A673 (cell line): ENCODE measurements around the gene GARNL3. TPM values are rescaled to one million over a fixed set of nuclear protein-coding genes. Genes with fewer than 3 reads are reported as not detected.

Experiments
- BruUV-seq: library from RNA; stranded (reverse); fragments of 400-500 nt; replicated peaks from 2 replicates; lab custom pipeline; 2021; lab: Mats Ljungman, UMichigan
- CTCF ChIA-PET: fragments of 300-600 bp; sonication (Branson Sonifier 250); formaldehyde crosslinking; loops from one replicate; lab custom pipeline; 2022; ENCODE audit warnings: antibody characterized with exemption; lab: Charles Lee
- POLR2A ChIA-PET: fragments of 300-600 bp; sonication (Branson Sonifier 250); formaldehyde crosslinking; loops from one replicate; lab custom pipeline; 2022; ENCODE audit warnings: antibody characterized with exemption; ENCODE audit not compliant: low non-redundant PET; lab: Charles Lee
- DNase-seq: peaks from one replicate; pipeline ENCODE4 v3.0.0-alpha.2; 2015; ENCODE audit warnings: low spot score
- H3K27ac ChIP-seq: fragments of 200-600 bp; sonication (generic); 2 replicates; pipeline ENCODE4 v1.5.1; 2016; ENCODE audit warnings: mixed run types, low read depth, mild to moderate bottlenecking, mixed read lengths, antibody characterized with exemption, low read length; ENCODE audit not compliant: poor library complexity, severe bottlenecking
- H3K27me3 ChIP-seq: fragments of 200-600 bp; sonication (generic); replicated peaks from 2 replicates; pipeline ENCODE4 v1.6.1; 2017; ENCODE audit warnings: mixed run types, low read depth, mild to moderate bottlenecking, mixed read lengths, antibody characterized with exemption, low read length; ENCODE audit not compliant: insufficient read depth, poor library complexity
- H3K36me3 ChIP-seq: fragments of 200-600 bp; sonication (generic); 2 replicates; pipeline ENCODE4 v1.6.1; 2016; ENCODE audit warnings: mixed run types, mild to moderate bottlenecking, mixed read lengths, antibody characterized with exemption, low read length; ENCODE audit not compliant: insufficient read depth, poor library complexity, severe bottlenecking
- H3K4me1 ChIP-seq: fragments of 200-600 bp; sonication (generic); 2 replicates; pipeline ENCODE4 v1.6.1; 2017; ENCODE audit warnings: mixed run types, mild to moderate bottlenecking, mixed read lengths, antibody characterized with exemption, low read length; ENCODE audit not compliant: insufficient read depth, poor library complexity, severe bottlenecking
- H3K4me3 ChIP-seq: fragments of 200-600 bp; sonication (generic); 2 replicates; pipeline ENCODE4 v1.5.1; 2016; ENCODE audit warnings: low read depth, mixed run types, mild to moderate bottlenecking, mixed read lengths, low read length; ENCODE audit not compliant: poor library complexity, severe bottlenecking
- H3K9me3 ChIP-seq: fragments of 200-600 bp; sonication (generic); 2 replicates; pipeline ENCODE4 v1.6.1; 2016; ENCODE audit warnings: mixed run types, low read depth, mild to moderate bottlenecking, mixed read lengths, antibody characterized with exemption, low read length; ENCODE audit not compliant: poor library complexity, severe bottlenecking
- CTCF ChIP-seq: fragments of 300-800, 200-600 bp; sonication (generic); conservative IDR thresholded peaks from 2 replicates; pipeline ENCODE4 v1.5.1; 2017; ENCODE audit warnings: low read depth, mild to moderate bottlenecking, antibody characterized with exemption, low read length, moderate library complexity, mixed read lengths
- EZH2 ChIP-seq: fragments of 200-600 bp; sonication (generic); IDR thresholded peaks from 2 replicates; pipeline ENCODE4 v1.6.1; 2017; ENCODE audit warnings: borderline replicate concordance, low read depth, mild to moderate bottlenecking, mixed read lengths, antibody characterized with exemption, low read length; ENCODE audit not compliant: poor library complexity, severe bottlenecking
- intact Hi-C: fragments of 100-400 bp; cut with micrococcal nuclease; formaldehyde crosslinking; loops from one replicate; pipeline ENCODE4 v1.10.0; 2022; ENCODE audit not compliant: unreplicated experiment
- total RNA-seq: library from RNA; stranded (reverse); gene quantifications from 2 replicates; pipeline ENCODE4 v1.2.3, GENCODE V29; 2021

GARNL3 gene
- total RNA-seq, 1 experiment from 2014 or later, result 7.8 TPM

GRCh38 chr9:127293328-127293727 is 28.8 kb downstream of the GARNL3 start:
- no TSS peak for BruUV-seq
- H3K27me3 ChIP-seq, result no peaks in the 10 kb centered on the region
- H3K4me3 ChIP-seq, result no peak overlapping the region
- no peaks in the 10 kb centered on the region for H3K9me3 ChIP-seq
- ChIA-PET POLR2A (no interaction called here), CTCF (no interaction called here)
- no peaks in the 10 kb centered on the region for H3K36me3 ChIP-seq
- no peak overlapping the region for H3K27ac ChIP-seq
- TF ChIP-seq EZH2 (no peak), CTCF (no peak)
- intact Hi-C loops, result no loop called here
- no peaks in the 10 kb centered on the region for H3K4me1 ChIP-seq
- no peak for DNase-seq

- Histone ChIP-seq H3K36me3 (no peaks in the 10 kb centered on the region), H3K4me3 (no peak overlapping the region), H3K9me3 (no peaks in the 10 kb centered on the region), H3K27ac (no peak overlapping the region), H3K27me3 (no peaks in the 10 kb centered on the region), H3K4me1 (no peaks in the 10 kb centered on the region)
- ChIA-PET POLR2A (no interaction called here), CTCF (no interaction called here)
- TF ChIP-seq CTCF (no peak), EZH2 (no peak)
- DNase-seq, result no peak
- intact Hi-C loops, result no loop called here
- BruUV-seq, result no TSS peak
These were observed 29.2 kb downstream of the GARNL3 start for GRCh38 chr9:127293767-127294166.

GRCh38 chr9:127295005-127295404 is 30.4 kb downstream of the GARNL3 start:
- no TSS peak for BruUV-seq
- H3K27ac ChIP-seq, result no peak overlapping the region
- intact Hi-C loops, result no loop called here
- CTCF ChIA-PET, result no interaction called here
- H3K36me3 ChIP-seq, result no peaks in the 10 kb centered on the region
- DNase-seq, result no peak
- no peaks in the 10 kb centered on the region for H3K4me1 ChIP-seq
- no peak for TF ChIP-seq CTCF
- no peak for TF ChIP-seq EZH2
- no peaks in the 10 kb centered on the region for H3K9me3 ChIP-seq
- H3K27me3 ChIP-seq, result no peaks in the 10 kb centered on the region
- POLR2A ChIA-PET, result no interaction called here
- H3K4me3 ChIP-seq, result no peak overlapping the region
